ENCODE results near the gene ADGRF3.

- TF ChIP-seq YY1 (IDR thresholded peaks at IDR 0.05; ENCODE audit: borderline replicate concordance in 1 of 3, control insufficient read depth in 1 of 3, extremely low read depth in 1 of 3, insufficient read depth in 3 of 3, insufficient read length in 1 of 3, insufficient replicate concordance in 2 of 3, low read depth in 1 of 3, low read length in 2 of 3) (no peak), ZNF551 (CRISPR knock-in tag; IDR thresholded peaks at IDR 0.05) (no peak), KDM1A (IDR thresholded peaks at IDR 0.05) (no peak), ESRRB (CRISPR knock-in tag; IDR thresholded peaks at IDR 0.05; ENCODE audit: borderline replicate concordance) (no peak), EP300 (IDR thresholded peaks at IDR 0.05; ENCODE audit: low read length) (no peak), USF1 (CRISPR knock-in tag; IDR thresholded peaks at IDR 0.05) (peak; percentile 9; the same call in 1 of the 2 replicates), L3MBTL2 (IDR thresholded peaks at IDR 0.05) (no peak)
Observed at GRCh38 chr2:26317377-26318105, 29.0 kb downstream of the ADGRF3 start.
